ENCODE results near the gene KLF15.

KLF15 gene

GRCh38 chr3:126314790-126315658 lies 42.2 kb downstream of the KLF15 start:
- Histone ChIP-seq H3K4me1 (ENCODE audit: insufficient read depth, low read length) (peaks cover 8% of the 10 kb centered on the region), H3K9me3 (ENCODE audit: insufficient read depth, low read depth, low read length) (no peaks in the 10 kb centered on the region), H3K27me3 (ENCODE audit: insufficient read depth, low read length) (no peaks in the 10 kb centered on the region), H3K36me3 (ENCODE audit: insufficient read depth, low read length) (no peaks in the 10 kb centered on the region), H3K4me3 (ENCODE audit: low read length) (no peak overlapping the region), H3K27ac (ENCODE audit: low read depth, low read length) (no peak overlapping the region), H3K9ac (ENCODE audit: low read depth, low read length) (no peak overlapping the region)
- WGBS: 77% methylated on average over 11 of the region's 11 CpGs

GRCh38 chr3:126314305-126314789 lies 42.9 kb downstream of the KLF15 start:
- H3K9me3 ChIP-seq (ENCODE audit: insufficient read depth, low read depth, low read length): no peaks in the 10 kb centered on the region
- WGBS: 84% methylated on average over 4 of the region's 4 CpGs
- H3K27me3 ChIP-seq (ENCODE audit: insufficient read depth, low read length): no peaks in the 10 kb centered on the region
- no peak overlapping the region for H3K9ac ChIP-seq (ENCODE audit: low read depth, low read length)
- H3K36me3 ChIP-seq (ENCODE audit: insufficient read depth, low read length): no peaks in the 10 kb centered on the region
- no peak overlapping the region for H3K27ac ChIP-seq (ENCODE audit: low read depth, low read length)
- H3K4me1 ChIP-seq (ENCODE audit: insufficient read depth, low read length): peaks cover 8% of the 10 kb centered on the region
- H3K4me3 ChIP-seq (ENCODE audit: low read length): no peak overlapping the region

DNA sequence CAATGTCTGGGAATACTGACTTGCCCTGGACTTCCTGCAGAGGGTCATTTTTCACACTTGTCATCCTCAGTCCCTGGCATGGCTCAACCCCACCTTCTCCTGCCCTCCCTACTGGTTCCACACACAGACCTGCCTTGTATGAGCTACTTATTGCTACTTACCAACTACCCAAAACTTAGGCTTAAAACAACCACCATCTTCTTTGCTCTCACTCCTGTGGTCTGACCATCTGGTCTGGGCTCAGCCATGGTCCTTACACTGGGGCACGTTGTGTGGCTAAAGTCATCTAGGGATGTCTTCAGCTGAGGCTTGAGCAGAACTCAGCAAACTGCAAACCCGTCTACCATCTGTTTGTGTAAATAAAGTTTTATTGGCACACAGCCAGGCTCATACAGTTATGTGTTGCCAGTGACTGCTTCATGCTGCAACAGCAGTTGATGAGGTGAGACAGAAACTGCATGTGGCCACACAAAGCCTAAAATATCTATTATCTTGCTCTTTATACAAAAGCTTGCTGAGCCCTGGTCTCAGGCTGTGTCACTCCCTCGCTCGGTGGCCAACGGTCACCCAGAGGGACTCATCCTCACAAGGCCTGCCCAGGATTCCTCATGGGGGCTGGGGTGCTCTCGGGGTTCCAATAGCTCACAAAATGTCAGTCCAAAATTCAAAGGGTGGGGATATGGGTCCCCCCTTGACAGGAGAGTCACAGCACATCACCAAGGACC lies 43.5 kb downstream of the KLF15 start:
- WGBS: 89% methylated on average over 6 of the region's 6 CpGs
- H3K4me3 ChIP-seq (ENCODE audit: low read length): no peak overlapping the region
- H3K4me1 ChIP-seq (ENCODE audit: insufficient read depth, low read length): peaks cover 8% of the 10 kb centered on the region
- H3K27me3 ChIP-seq (ENCODE audit: insufficient read depth, low read length): no peaks in the 10 kb centered on the region
- no peak overlapping the region for H3K9ac ChIP-seq (ENCODE audit: low read depth, low read length)
- no peaks in the 10 kb centered on the region for H3K9me3 ChIP-seq (ENCODE audit: insufficient read depth, low read depth, low read length)
- no peaks in the 10 kb centered on the region for H3K36me3 ChIP-seq (ENCODE audit: insufficient read depth, low read length)
- no peak overlapping the region for H3K27ac ChIP-seq (ENCODE audit: low read depth, low read length)

- no peak overlapping the region for H3K4me3 ChIP-seq (ENCODE audit: low read length)
- no peaks in the 10 kb centered on the region for H3K9me3 ChIP-seq (ENCODE audit: insufficient read depth, low read depth, low read length)
- WGBS: 95% methylated on average over 6 of the region's 6 CpGs
- H3K27ac ChIP-seq (ENCODE audit: low read depth, low read length): no peak overlapping the region
- peaks cover 8% of the 10 kb centered on the region for H3K4me1 ChIP-seq (ENCODE audit: insufficient read depth, low read length)
- no peaks in the 10 kb centered on the region for H3K36me3 ChIP-seq (ENCODE audit: insufficient read depth, low read length)
- H3K9ac ChIP-seq (ENCODE audit: low read depth, low read length): no peak overlapping the region
- H3K27me3 ChIP-seq (ENCODE audit: insufficient read depth, low read length): no peaks in the 10 kb centered on the region
Measured at GRCh38 chr3:126313166-126313565, 44.0 kb downstream of the KLF15 start.

GRCh38 chr3:126312341-126312740 lies 44.9 kb downstream of the KLF15 start:
- H3K4me1 ChIP-seq (ENCODE audit: insufficient read depth, low read length): peaks cover 8% of the 10 kb centered on the region
- H3K36me3 ChIP-seq (ENCODE audit: insufficient read depth, low read length): no peaks in the 10 kb centered on the region
- no peaks in the 10 kb centered on the region for H3K9me3 ChIP-seq (ENCODE audit: insufficient read depth, low read depth, low read length)
- no peaks in the 10 kb centered on the region for H3K27me3 ChIP-seq (ENCODE audit: insufficient read depth, low read length)
- no peak overlapping the region for H3K27ac ChIP-seq (ENCODE audit: low read depth, low read length)
- 96% methylated on average over 7 of the region's 7 CpGs for WGBS
- no peak overlapping the region for H3K4me3 ChIP-seq (ENCODE audit: low read length)
- H3K9ac ChIP-seq (ENCODE audit: low read depth, low read length): no peak overlapping the region

- Histone ChIP-seq H3K4me3 (ENCODE audit: low read length) (no peak overlapping the region), H3K4me1 (ENCODE audit: insufficient read depth, low read length) (peaks cover 8% of the 10 kb centered on the region), H3K9ac (ENCODE audit: low read depth, low read length) (no peak overlapping the region), H3K36me3 (ENCODE audit: insufficient read depth, low read length) (no peaks in the 10 kb centered on the region), H3K27ac (ENCODE audit: low read depth, low read length) (no peak overlapping the region), H3K9me3 (ENCODE audit: insufficient read depth, low read depth, low read length) (no peaks in the 10 kb centered on the region), H3K27me3 (ENCODE audit: insufficient read depth, low read length) (no peaks in the 10 kb centered on the region)
- WGBS: 93% methylated on average over 7 of the region's 7 CpGs
Measured at GRCh38 chr3:126311338-126311978, 45.8 kb downstream of the KLF15 start.

DNA sequence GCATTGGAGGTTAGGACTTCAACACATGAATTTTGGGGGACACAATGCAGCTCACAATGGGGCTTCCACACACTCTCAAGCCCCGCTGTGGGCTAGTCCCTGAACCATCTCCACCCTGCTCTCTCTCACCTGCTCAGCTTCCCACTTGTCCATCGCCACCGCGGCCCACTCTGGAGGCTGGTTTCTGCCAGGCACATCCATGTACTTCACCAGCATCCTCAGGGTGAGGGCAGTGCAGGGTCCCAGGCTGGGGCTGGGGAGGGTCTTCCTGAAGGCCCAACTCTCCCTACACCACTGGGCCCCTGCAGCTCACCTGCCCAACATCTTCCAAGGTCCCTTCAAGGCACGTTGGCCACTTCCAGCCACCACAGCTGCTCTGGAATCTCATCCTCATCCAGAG lies 46.4 kb downstream of the KLF15 start:
- no peaks in the 10 kb centered on the region for H3K9me3 ChIP-seq (ENCODE audit: insufficient read depth, low read depth, low read length)

DNA sequence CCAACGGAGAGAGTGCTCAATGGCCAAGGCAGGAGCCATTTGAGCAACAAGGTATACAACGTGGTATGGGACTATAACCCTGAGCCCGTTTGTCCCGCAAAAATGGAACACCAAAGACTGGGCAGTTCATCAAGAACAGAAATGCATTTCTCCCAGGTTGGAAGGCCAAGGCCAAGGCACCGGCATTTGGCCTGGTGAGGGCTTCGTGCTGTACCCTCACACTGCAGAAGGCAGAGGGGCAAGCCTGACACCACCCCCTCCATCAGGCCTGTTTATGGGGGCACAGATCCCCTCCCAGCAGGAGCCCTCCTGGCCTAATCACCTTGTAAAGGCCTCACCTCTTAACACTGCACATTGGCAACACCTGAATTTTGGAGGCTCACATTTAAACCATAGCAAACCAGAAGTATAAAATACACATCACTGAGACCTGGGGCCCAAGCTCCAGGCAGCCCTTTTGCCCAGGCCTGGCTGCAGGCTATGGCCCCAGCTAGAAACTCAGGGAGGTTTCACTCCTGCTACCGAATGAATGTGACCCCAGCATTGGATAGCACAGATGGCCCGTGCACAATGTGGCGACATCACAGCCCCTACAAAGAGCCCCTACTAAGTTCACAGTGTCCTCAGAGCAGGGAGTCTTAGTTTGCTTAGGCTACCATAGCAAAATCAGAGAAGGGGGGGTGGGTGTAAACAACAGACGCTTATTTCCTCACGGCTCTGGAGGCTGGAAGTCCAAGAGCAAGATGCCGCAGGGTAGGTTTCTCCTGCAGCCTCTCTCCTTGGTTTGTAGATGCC lies 47.1 kb downstream of the KLF15 start:
- Histone ChIP-seq H3K27me3 (ENCODE audit: insufficient read depth, low read length) (no peaks in the 10 kb centered on the region), H3K4me1 (ENCODE audit: insufficient read depth, low read length) (no peaks in the 10 kb centered on the region; the same call in 1 of the 2 replicates), H3K36me3 (ENCODE audit: insufficient read depth, low read length) (no peaks in the 10 kb centered on the region), H3K27ac (ENCODE audit: low read depth, low read length) (no peak overlapping the region), H3K9me3 (ENCODE audit: insufficient read depth, low read depth, low read length) (no peaks in the 10 kb centered on the region), H3K4me3 (ENCODE audit: low read length) (no peak overlapping the region), H3K9ac (ENCODE audit: low read depth, low read length) (no peak overlapping the region)
- 96% methylated on average over 12 of the region's 12 CpGs for WGBS

More for the DNA sequence above, 46.4 kb downstream of the KLF15 start:
- no peak overlapping the region for H3K4me3 ChIP-seq (ENCODE audit: low read length)
- WGBS: 92% methylated on average over 5 of the region's 5 CpGs
- H3K27me3 ChIP-seq (ENCODE audit: insufficient read depth, low read length): no peaks in the 10 kb centered on the region
- peaks cover 6% of the 10 kb centered on the region for H3K4me1 ChIP-seq (ENCODE audit: insufficient read depth, low read length)
- H3K9ac ChIP-seq (ENCODE audit: low read depth, low read length): no peak overlapping the region
- no peak overlapping the region for H3K27ac ChIP-seq (ENCODE audit: low read depth, low read length)
- H3K36me3 ChIP-seq (ENCODE audit: insufficient read depth, low read length): no peaks in the 10 kb centered on the region

- no peak overlapping the region for H3K9ac ChIP-seq (ENCODE audit: low read depth, low read length)
- 95% methylated on average over 11 of the region's 11 CpGs for WGBS
- H3K27ac ChIP-seq (ENCODE audit: low read depth, low read length): no peak overlapping the region
- H3K27me3 ChIP-seq (ENCODE audit: insufficient read depth, low read length): no peaks in the 10 kb centered on the region
- 0 out of 2 replicates have a peak, but pooled peaks cover 6% of the 10 kb centered on the region for H3K9me3 ChIP-seq (ENCODE audit: insufficient read depth, low read depth, low read length)
- no peaks in the 10 kb centered on the region for H3K4me1 ChIP-seq (ENCODE audit: insufficient read depth, low read length)
- H3K4me3 ChIP-seq (ENCODE audit: low read length): no peak overlapping the region
- no peaks in the 10 kb centered on the region for H3K36me3 ChIP-seq (ENCODE audit: insufficient read depth, low read length)
Measured at GRCh38 chr3:126309165-126309564, 48.0 kb downstream of the KLF15 start.

DNA sequence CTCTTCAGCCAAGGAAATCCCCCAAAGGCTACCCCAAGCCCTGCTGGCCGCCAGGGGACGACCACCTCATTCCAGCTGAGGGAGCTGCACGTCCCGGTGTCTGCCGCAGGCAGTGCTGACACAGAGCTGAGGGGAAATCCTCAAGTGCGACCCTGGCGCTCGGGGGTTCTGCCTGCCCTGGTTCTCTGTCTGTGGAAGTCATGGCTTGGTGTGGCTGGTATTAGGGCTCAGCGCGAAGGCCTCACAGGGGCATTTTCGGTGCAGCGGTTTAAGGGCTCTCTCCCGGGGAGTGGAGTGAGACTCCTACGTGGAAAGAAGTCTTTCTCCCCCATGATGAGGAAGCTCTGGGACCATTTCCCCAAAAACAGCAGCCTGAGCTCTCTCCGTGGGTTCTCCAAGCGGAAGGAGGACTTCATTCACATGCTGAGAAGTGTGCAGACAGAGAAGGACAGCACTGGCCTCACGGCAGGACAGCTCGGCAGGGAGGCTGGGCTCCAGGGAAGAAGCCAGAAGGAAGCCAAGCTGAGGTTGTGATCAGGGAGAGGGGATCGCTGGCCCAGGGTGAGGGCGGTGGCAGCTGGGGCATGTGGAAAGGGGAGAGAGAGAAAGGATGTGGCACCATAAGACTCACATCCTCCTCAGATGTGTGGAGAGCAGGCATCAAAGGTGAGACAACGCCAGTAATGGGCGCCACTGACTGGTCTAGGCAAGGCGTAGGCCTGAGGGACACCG lies 48.6 kb downstream of the KLF15 start:
- no peak overlapping the region for H3K27ac ChIP-seq (ENCODE audit: low read depth, low read length)
- no peak overlapping the region for H3K9ac ChIP-seq (ENCODE audit: low read depth, low read length)
- H3K4me3 ChIP-seq (ENCODE audit: low read length): no peak overlapping the region
- peaks cover 6% of the 10 kb centered on the region; the same call in 1 of the 2 replicates for H3K9me3 ChIP-seq (ENCODE audit: insufficient read depth, low read depth, low read length)
- 95% methylated on average over 24 of the region's 24 CpGs for WGBS
- H3K27me3 ChIP-seq (ENCODE audit: insufficient read depth, low read length): no peaks in the 10 kb centered on the region
- H3K36me3 ChIP-seq (ENCODE audit: insufficient read depth, low read length): no peaks in the 10 kb centered on the region
- no peaks in the 10 kb centered on the region for H3K4me1 ChIP-seq (ENCODE audit: insufficient read depth, low read length)
